ENCODE measurements around the gene C14orf39.

The C14orf39 gene

GRCh38 chr14:60396718-60397343 is 89.0 kb downstream of the C14orf39 start:
- no peak overlapping the region for H3K4me3 ChIP-seq (ENCODE audit: low read length)
- TF ChIP-seq, protein P1, sequence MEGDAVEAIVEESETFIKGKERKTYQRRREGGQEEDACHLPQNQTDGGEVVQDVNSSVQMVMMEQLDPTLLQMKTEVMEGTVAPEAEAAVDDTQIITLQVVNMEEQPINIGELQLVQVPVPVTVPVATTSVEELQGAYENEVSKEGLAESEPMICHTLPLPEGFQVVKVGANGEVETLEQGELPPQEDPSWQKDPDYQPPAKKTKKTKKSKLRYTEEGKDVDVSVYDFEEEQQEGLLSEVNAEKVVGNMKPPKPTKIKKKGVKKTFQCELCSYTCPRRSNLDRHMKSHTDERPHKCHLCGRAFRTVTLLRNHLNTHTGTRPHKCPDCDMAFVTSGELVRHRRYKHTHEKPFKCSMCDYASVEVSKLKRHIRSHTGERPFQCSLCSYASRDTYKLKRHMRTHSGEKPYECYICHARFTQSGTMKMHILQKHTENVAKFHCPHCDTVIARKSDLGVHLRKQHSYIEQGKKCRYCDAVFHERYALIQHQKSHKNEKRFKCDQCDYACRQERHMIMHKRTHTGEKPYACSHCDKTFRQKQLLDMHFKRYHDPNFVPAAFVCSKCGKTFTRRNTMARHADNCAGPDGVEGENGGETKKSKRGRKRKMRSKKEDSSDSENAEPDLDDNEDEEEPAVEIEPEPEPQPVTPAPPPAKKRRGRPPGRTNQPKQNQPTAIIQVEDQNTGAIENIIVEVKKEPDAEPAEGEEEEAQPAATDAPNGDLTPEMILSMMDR (conservative IDR thresholded peaks at IDR 0.05; ENCODE audit: low read depth, low read length), result no peak
- peak; percentile 29 for DNase-seq (ENCODE audit: low read depth)

Measured in retinal pigment epithelial cell (primary cell).